Measurements from ENCODE around the gene ALKBH1.

The ALKBH1 gene

GRCh38 chr14:77649326-77649725 lies 58.5 kb downstream of the ALKBH1 start:
- H2BK5ac ChIP-seq (ENCODE audit: low read length) = no peak overlapping the region
- no peak overlapping the region for H3K18ac ChIP-seq (ENCODE audit: low read length)
- no peaks in the 10 kb centered on the region for H3K36me3 ChIP-seq (replicated peaks in 1 of 2; ENCODE audit: control insufficient read depth in 2 of 2, insufficient read depth in 2 of 2, low read length in 2 of 2)
- H2BK12ac ChIP-seq (ENCODE audit: low read length) = no peak overlapping the region
- H3K9me3 ChIP-seq (replicated peaks in 1 of 2; ENCODE audit: control insufficient read depth in 2 of 2, insufficient read depth in 1 of 2, low read depth in 1 of 2, low read length in 2 of 2) = peaks cover 0 to 1% of the 10 kb centered on the region in 2 donors
- no peak overlapping the region for H3K4me3 ChIP-seq (ENCODE audit: low read length in 2 of 2)
- H3K9ac ChIP-seq (ENCODE audit: low read depth, low read length, poor library complexity) = no peak overlapping the region
- no peak overlapping the region for H3K4ac ChIP-seq (ENCODE audit: low read length)
- DNase-seq (ENCODE audit: low spot score) = no peak
- H3K79me1 ChIP-seq (ENCODE audit: low read depth, low read length) = no peaks in the 10 kb centered on the region
- no peak overlapping the region for H4K8ac ChIP-seq (ENCODE audit: low read depth, low read length)
- H3K23ac ChIP-seq (ENCODE audit: low read depth, low read length, poor library complexity) = no peak overlapping the region
- no peak overlapping the region for H3K27ac ChIP-seq (replicated peaks; ENCODE audit: low read length)
- H3K4me1 ChIP-seq (ENCODE audit: control insufficient read depth in 2 of 2, insufficient read depth in 1 of 2, low read depth in 1 of 2, low read length in 2 of 2) = peaks cover 4 to 9% of the 10 kb centered on the region in 2 donors
- H4K91ac ChIP-seq (ENCODE audit: low read depth, low read length, poor library complexity) = no peak overlapping the region
- H2AFZ ChIP-seq (ENCODE audit: low read length) = no peak overlapping the region
- no CpG with 5 or more reads among the region's 3 CpGs for WGBS, 2 donors (ENCODE audit: extremely low coverage in 2 of 2, insufficient read length in 2 of 2, insufficient replicate concordance in 1 of 2)
- H2BK120ac ChIP-seq (ENCODE audit: low read depth, low read length) = no peak overlapping the region
- no peak overlapping the region for H2BK15ac ChIP-seq (ENCODE audit: low read length)
- H3K4me2 ChIP-seq (ENCODE audit: insufficient read depth, low read length, poor library complexity, severe bottlenecking) = no peak overlapping the region
- H3K27me3 ChIP-seq (ENCODE audit: control insufficient read depth in 3 of 3, insufficient read depth in 3 of 3, low read depth in 1 of 3, low read length in 3 of 3) = no peaks in the 10 kb centered on the region
- no peak overlapping the region for H3K14ac ChIP-seq (ENCODE audit: low read length)
- H2AK5ac ChIP-seq (ENCODE audit: low read depth, low read length) = no peak overlapping the region

GRCh38 chr14:77648520-77649200 lies 59.2 kb downstream of the ALKBH1 start:
- no peak overlapping the region for H2AFZ ChIP-seq (ENCODE audit: low read length)
- H2BK12ac ChIP-seq (ENCODE audit: low read length) = no peak overlapping the region
- H3K18ac ChIP-seq (ENCODE audit: low read length) = no peak overlapping the region
- H3K36me3 ChIP-seq (replicated peaks in 1 of 2; ENCODE audit: control insufficient read depth in 2 of 2, insufficient read depth in 2 of 2, low read length in 2 of 2) = no peaks in the 10 kb centered on the region
- H3K9ac ChIP-seq (ENCODE audit: low read depth, low read length, poor library complexity) = no peak overlapping the region
- no peak overlapping the region for H3K4ac ChIP-seq (ENCODE audit: low read length)
- H3K4me3 ChIP-seq (ENCODE audit: low read length in 2 of 2) = no peak overlapping the region
- no peak overlapping the region for H3K23ac ChIP-seq (ENCODE audit: low read depth, low read length, poor library complexity)
- no peak overlapping the region for H3K14ac ChIP-seq (ENCODE audit: low read length)
- H3K79me1 ChIP-seq (ENCODE audit: low read depth, low read length) = no peaks in the 10 kb centered on the region
- no peaks in the 10 kb centered on the region for H3K27me3 ChIP-seq (ENCODE audit: control insufficient read depth in 3 of 3, insufficient read depth in 3 of 3, low read depth in 1 of 3, low read length in 3 of 3)
- peaks cover 0 to 1% of the 10 kb centered on the region in 2 donors for H3K9me3 ChIP-seq (replicated peaks in 1 of 2; ENCODE audit: control insufficient read depth in 2 of 2, insufficient read depth in 1 of 2, low read depth in 1 of 2, low read length in 2 of 2)
- no peak overlapping the region for H3K4me2 ChIP-seq (ENCODE audit: insufficient read depth, low read length, poor library complexity, severe bottlenecking)
- H4K91ac ChIP-seq (ENCODE audit: low read depth, low read length, poor library complexity) = no peak overlapping the region
- H3K27ac ChIP-seq (replicated peaks; ENCODE audit: low read length) = no peak overlapping the region
- no peak overlapping the region for H2BK5ac ChIP-seq (ENCODE audit: low read length)
- peaks cover 0 to 3% of the 10 kb centered on the region in 2 donors for H3K4me1 ChIP-seq (ENCODE audit: control insufficient read depth in 2 of 2, insufficient read depth in 1 of 2, low read depth in 1 of 2, low read length in 2 of 2)
- H2AK5ac ChIP-seq (ENCODE audit: low read depth, low read length) = no peak overlapping the region
- no CpG with 5 or more reads among the region's 2 CpGs for WGBS, 2 donors (ENCODE audit: extremely low coverage in 2 of 2, insufficient read length in 2 of 2, insufficient replicate concordance in 1 of 2)
- H2BK120ac ChIP-seq (ENCODE audit: low read depth, low read length) = no peak overlapping the region
- H4K8ac ChIP-seq (ENCODE audit: low read depth, low read length) = no peak overlapping the region
- DNase-seq (ENCODE audit: low spot score) = no peak
- no peak overlapping the region for H2BK15ac ChIP-seq (ENCODE audit: low read length)

GRCh38 chr14:77647853-77648252 lies 60.0 kb downstream of the ALKBH1 start:
- Histone ChIP-seq H3K4ac (ENCODE audit: low read length) (no peak overlapping the region), H3K4me2 (ENCODE audit: insufficient read depth, low read length, poor library complexity, severe bottlenecking) (no peak overlapping the region)

GRCh38 chr14:77646907-77647306 lies 60.9 kb downstream of the ALKBH1 start:
- H3K4me3 ChIP-seq (ENCODE audit: low read length in 2 of 2) = no peak overlapping the region
- H2AFZ ChIP-seq (ENCODE audit: low read length) = no peak overlapping the region
- H2BK15ac ChIP-seq (ENCODE audit: low read length) = no peak overlapping the region
- no peak overlapping the region for H3K23ac ChIP-seq (ENCODE audit: low read depth, low read length, poor library complexity)
- DNase-seq (ENCODE audit: low spot score) = no peak
- no peak overlapping the region for H2BK120ac ChIP-seq (ENCODE audit: low read depth, low read length)
- H3K9me3 ChIP-seq (replicated peaks in 1 of 2; ENCODE audit: control insufficient read depth in 2 of 2, insufficient read depth in 1 of 2, low read depth in 1 of 2, low read length in 2 of 2) = no peaks in the 10 kb centered on the region
- H2AK5ac ChIP-seq (ENCODE audit: low read depth, low read length) = no peak overlapping the region
- no peaks in the 10 kb centered on the region for H3K27me3 ChIP-seq (ENCODE audit: control insufficient read depth in 3 of 3, insufficient read depth in 3 of 3, low read depth in 1 of 3, low read length in 3 of 3)
- H4K8ac ChIP-seq (ENCODE audit: low read depth, low read length) = no peak overlapping the region
- no peaks in the 10 kb centered on the region for H3K4me1 ChIP-seq (ENCODE audit: control insufficient read depth in 2 of 2, insufficient read depth in 1 of 2, low read depth in 1 of 2, low read length in 2 of 2)
- H3K4ac ChIP-seq (ENCODE audit: low read length) = no peak overlapping the region
- H2BK5ac ChIP-seq (ENCODE audit: low read length) = no peak overlapping the region
- no peaks in the 10 kb centered on the region for H3K36me3 ChIP-seq (replicated peaks in 1 of 2; ENCODE audit: control insufficient read depth in 2 of 2, insufficient read depth in 2 of 2, low read length in 2 of 2)
- no peak overlapping the region for H3K14ac ChIP-seq (ENCODE audit: low read length)
- no peak overlapping the region for H3K4me2 ChIP-seq (ENCODE audit: insufficient read depth, low read length, poor library complexity, severe bottlenecking)
- H3K18ac ChIP-seq (ENCODE audit: low read length) = no peak overlapping the region
- H4K91ac ChIP-seq (ENCODE audit: low read depth, low read length, poor library complexity) = no peak overlapping the region
- H2BK12ac ChIP-seq (ENCODE audit: low read length) = no peak overlapping the region
- WGBS, 2 donors (ENCODE audit: extremely low coverage in 2 of 2, insufficient read length in 2 of 2, insufficient replicate concordance in 1 of 2) = no CpG with 5 or more reads among the region's 4 CpGs
- no peaks in the 10 kb centered on the region for H3K79me1 ChIP-seq (ENCODE audit: low read depth, low read length)
- H3K27ac ChIP-seq (replicated peaks; ENCODE audit: low read length) = no peak overlapping the region
- no peak overlapping the region for H3K9ac ChIP-seq (ENCODE audit: low read depth, low read length, poor library complexity)

More at GRCh38 chr14:77647853-77648252, 60.0 kb downstream of the ALKBH1 start:
- DNase-seq (ENCODE audit: low spot score) = no peak
- no peak overlapping the region for H3K4me3 ChIP-seq (ENCODE audit: low read length in 2 of 2)
- no peak overlapping the region for H2BK12ac ChIP-seq (ENCODE audit: low read length)
- no peak overlapping the region for H2BK5ac ChIP-seq (ENCODE audit: low read length)
- no peak overlapping the region for H3K27ac ChIP-seq (replicated peaks; ENCODE audit: low read length)
- no peaks in the 10 kb centered on the region for H3K36me3 ChIP-seq (replicated peaks in 1 of 2; ENCODE audit: control insufficient read depth in 2 of 2, insufficient read depth in 2 of 2, low read length in 2 of 2)
- H3K18ac ChIP-seq (ENCODE audit: low read length) = no peak overlapping the region
- no peak overlapping the region for H2BK15ac ChIP-seq (ENCODE audit: low read length)
- no peaks in the 10 kb centered on the region for H3K4me1 ChIP-seq (ENCODE audit: control insufficient read depth in 2 of 2, insufficient read depth in 1 of 2, low read depth in 1 of 2, low read length in 2 of 2)
- H3K14ac ChIP-seq (ENCODE audit: low read length) = no peak overlapping the region
- H3K23ac ChIP-seq (ENCODE audit: low read depth, low read length, poor library complexity) = no peak overlapping the region
- no peak overlapping the region for H2AK5ac ChIP-seq (ENCODE audit: low read depth, low read length)
- no peak overlapping the region for H4K91ac ChIP-seq (ENCODE audit: low read depth, low read length, poor library complexity)
- H3K27me3 ChIP-seq (ENCODE audit: control insufficient read depth in 3 of 3, insufficient read depth in 3 of 3, low read depth in 1 of 3, low read length in 3 of 3) = no peaks in the 10 kb centered on the region
- no peak overlapping the region for H3K9ac ChIP-seq (ENCODE audit: low read depth, low read length, poor library complexity)
- peaks cover 0 to 1% of the 10 kb centered on the region in 2 donors for H3K9me3 ChIP-seq (replicated peaks in 1 of 2; ENCODE audit: control insufficient read depth in 2 of 2, insufficient read depth in 1 of 2, low read depth in 1 of 2, low read length in 2 of 2)
- H4K8ac ChIP-seq (ENCODE audit: low read depth, low read length) = no peak overlapping the region
- H3K79me1 ChIP-seq (ENCODE audit: low read depth, low read length) = no peaks in the 10 kb centered on the region
- H2AFZ ChIP-seq (ENCODE audit: low read length) = no peak overlapping the region
- no CpG with 5 or more reads among the region's 2 CpGs for WGBS, 2 donors (ENCODE audit: extremely low coverage in 2 of 2, insufficient read length in 2 of 2, insufficient replicate concordance in 1 of 2)
- H2BK120ac ChIP-seq (ENCODE audit: low read depth, low read length) = no peak overlapping the region

All from neuronal stem cell (in vitro differentiated cells).